ENCODE data around the gene YARS2. TPM values are rescaled to one million over a fixed set of nuclear protein-coding genes. Genes with fewer than 3 reads are reported as not detected.

YARS2 gene
- total RNA-seq, 1 experiment from 2014 or later = 28.0 TPM

- ChIA-PET POLR2A (no interaction called here), CTCF (no interaction called here)
- Histone ChIP-seq H3K4me1 (ENCODE audit: control insufficient read depth, insufficient read depth, low read length) (no peaks in the 10 kb centered on the region), H3K9me3 (ENCODE audit: control insufficient read depth, insufficient read depth, low read depth, low read length) (no peaks in the 10 kb centered on the region), H3K27me3 (ENCODE audit: control insufficient read depth, insufficient read depth, low read length) (no peaks in the 10 kb centered on the region), H3K4me3 (ENCODE audit: low read depth in 2 of 2, low read length in 2 of 2) (no peak overlapping the region), H3K27ac (ENCODE audit: low read length) (no peak overlapping the region), H3K36me3 (ENCODE audit: control insufficient read depth, insufficient read depth, low read length) (no peaks in the 10 kb centered on the region)
- DNase-seq (ENCODE audit: low read depth, low spot score) = no peak
- in situ Hi-C loops (cut with HindIII; ENCODE audit: low pct_unique_long_range_greater_than_20kb, low sequenced_read_pairs) = no loop called here
- intact Hi-C loops (cut with micrococcal nuclease; ENCODE audit: unreplicated experiment) = no loop called here
- no TSS peak for BruUV-seq (replicated peaks)
- no peak for ATAC-seq
- TF ChIP-seq REST (IDR thresholded peaks at IDR 0.05; ENCODE audit: insufficient read depth in 1 of 2, low read depth in 2 of 2, low read length in 1 of 2) (no peak), SIN3A (IDR thresholded peaks at IDR 0.05; ENCODE audit: borderline replicate concordance, insufficient read depth, low read depth, low read length) (no peak), CTCF (IDR thresholded peaks at IDR 0.05) (no peak), POLR2AphosphoS5 (IDR thresholded peaks at IDR 0.05; ENCODE audit: low read depth, low read length) (no peak), TCF7L2 (IDR thresholded peaks at IDR 0.05; ENCODE audit: low read depth, low read length) (no peak)
Observed at GRCh38 chr12:32801269-32801980, 45.7 kb upstream of the YARS2 start.

GRCh38 chr12:32794281-32794680 is 38.6 kb upstream of the YARS2 start:
- ATAC-seq = no peak
- no peaks in the 10 kb centered on the region for H3K36me3 ChIP-seq (ENCODE audit: control insufficient read depth, insufficient read depth, low read length)
- BruUV-seq (replicated peaks) = no TSS peak
- TF ChIP-seq POLR2AphosphoS5 (IDR thresholded peaks at IDR 0.05; ENCODE audit: low read depth, low read length) (no peak), REST (IDR thresholded peaks at IDR 0.05; ENCODE audit: insufficient read depth in 1 of 2, low read depth in 2 of 2, low read length in 1 of 2) (no peak), SIN3A (IDR thresholded peaks at IDR 0.05; ENCODE audit: borderline replicate concordance, insufficient read depth, low read depth, low read length) (no peak), CTCF (IDR thresholded peaks at IDR 0.05) (no peak), TCF7L2 (IDR thresholded peaks at IDR 0.05; ENCODE audit: low read depth, low read length) (no peak)
- POLR2A ChIA-PET = no interaction called here
- no peak overlapping the region for H3K4me3 ChIP-seq (ENCODE audit: low read depth in 2 of 2, low read length in 2 of 2)
- DNase-seq (ENCODE audit: low read depth, low spot score) = no peak
- in situ Hi-C loops (cut with HindIII; ENCODE audit: low pct_unique_long_range_greater_than_20kb, low sequenced_read_pairs) (no loop called here), intact Hi-C loops (cut with micrococcal nuclease; ENCODE audit: unreplicated experiment) (no loop called here)
- CTCF ChIA-PET = no interaction called here
- no peaks in the 10 kb centered on the region for H3K4me1 ChIP-seq (ENCODE audit: control insufficient read depth, insufficient read depth, low read length)
- H3K27ac ChIP-seq (ENCODE audit: low read length) = no peak overlapping the region
- H3K27me3 ChIP-seq (ENCODE audit: control insufficient read depth, insufficient read depth, low read length) = no peaks in the 10 kb centered on the region
- H3K9me3 ChIP-seq (ENCODE audit: control insufficient read depth, insufficient read depth, low read depth, low read length) = no peaks in the 10 kb centered on the region
